Inflammatory macrophage treated with lipopolysaccharide for 4 hours (primary cell): ENCODE measurements around the gene BGLAP.

ENCODE experiments used
- DNase-seq: peaks from one replicate; pipeline ENCODE4 v3.0.0-alpha.2; 2020

BGLAP gene

GRCh38 chr1:156259805-156260204 lies 17.8 kb downstream of the BGLAP start:
- DNase-seq: no peak

- DNase-seq: no peak
Observed at GRCh38 chr1:156260896-156261295, 18.9 kb downstream of the BGLAP start.

GRCh38 chr1:156262461-156263287 lies 20.7 kb downstream of the BGLAP start:
- no peak for DNase-seq

- no peak for DNase-seq
Observed at GRCh38 chr1:156263288-156263655, 21.3 kb downstream of the BGLAP start.

- DNase-seq: no peak
Observed at GRCh38 chr1:156266051-156266450, 24.1 kb downstream of the BGLAP start.

GRCh38 chr1:156268336-156268735 lies 26.4 kb downstream of the BGLAP start:
- DNase-seq: no peak

GRCh38 chr1:156270314-156270713 lies 28.3 kb downstream of the BGLAP start:
- no peak for DNase-seq

GRCh38 chr1:156276532-156276931 lies 34.5 kb downstream of the BGLAP start:
- DNase-seq: peak; percentile 62

GRCh38 chr1:156276966-156277381 lies 35.0 kb downstream of the BGLAP start:
- DNase-seq: peak; percentile 35

- no peak for DNase-seq
Observed at GRCh38 chr1:156279837-156280236, 37.9 kb downstream of the BGLAP start.

GRCh38 chr1:156281281-156281680 lies 39.3 kb downstream of the BGLAP start:
- DNase-seq: peak; percentile 81

GRCh38 chr1:156281693-156282478 lies 39.9 kb downstream of the BGLAP start:
- peak; percentile 84 for DNase-seq

- DNase-seq: peak; percentile 99
Observed at GRCh38 chr1:156282479-156283222, 40.7 kb downstream of the BGLAP start, which contains the start of gene SMG5. Gene SMG5 (minus strand): TSS chr1:156282825. CDS start chr1:156282680, 145 bp downstream.

GRCh38 chr1:156283521-156283920 lies 41.5 kb downstream of the BGLAP start:
- DNase-seq: peak; percentile 75

GRCh38 chr1:156284112-156284511 lies 42.1 kb downstream of the BGLAP start, which contains the start of gene TMEM79:
Gene TMEM79 (plus strand): TSS chr1:156284325. CDS start chr1:156285227, 902 bp downstream.
- no peak for DNase-seq

- peak; percentile 78 for DNase-seq
Observed at GRCh38 chr1:156284757-156285156, 42.8 kb downstream of the BGLAP start.

GRCh38 chr1:156285437-156285836 lies 43.5 kb downstream of the BGLAP start:
- no peak for DNase-seq

- DNase-seq: no peak
Observed at GRCh38 chr1:156286061-156286460, 44.1 kb downstream of the BGLAP start.

- no peak for DNase-seq
Observed at GRCh38 chr1:156289857-156290256, 47.9 kb downstream of the BGLAP start.

- DNase-seq: peak; percentile 79
Observed at GRCh38 chr1:156291226-156292061, 49.5 kb downstream of the BGLAP start.
